ENCODE results near the gene PARP8. TPM values are rescaled to one million over a fixed set of nuclear protein-coding genes. Genes with fewer than 3 reads are reported as not detected.

PARP8 gene
- polyA plus RNA-seq, 1 donor (not counting 4 experiments of a cell fraction or from before 2014, with no cell fraction given): 29.1 TPM

GRCh38 chr5:50824109-50824508 lies 157.7 kb downstream of the PARP8 start:
- no peak for DNase-seq (ENCODE audit: low read depth, low spot score)
- dilution Hi-C loops (cut with MboI; ENCODE audit: extremely low pct_ligation_motif_present, low sequenced_read_pairs): no loop called here
- no peak overlapping the region for H3K4me3 ChIP-seq (ENCODE audit: control insufficient read depth in 2 of 3, extremely low read depth in 1 of 3, insufficient read depth in 2 of 3, low read depth in 1 of 3, low read length in 3 of 3)

DNA sequence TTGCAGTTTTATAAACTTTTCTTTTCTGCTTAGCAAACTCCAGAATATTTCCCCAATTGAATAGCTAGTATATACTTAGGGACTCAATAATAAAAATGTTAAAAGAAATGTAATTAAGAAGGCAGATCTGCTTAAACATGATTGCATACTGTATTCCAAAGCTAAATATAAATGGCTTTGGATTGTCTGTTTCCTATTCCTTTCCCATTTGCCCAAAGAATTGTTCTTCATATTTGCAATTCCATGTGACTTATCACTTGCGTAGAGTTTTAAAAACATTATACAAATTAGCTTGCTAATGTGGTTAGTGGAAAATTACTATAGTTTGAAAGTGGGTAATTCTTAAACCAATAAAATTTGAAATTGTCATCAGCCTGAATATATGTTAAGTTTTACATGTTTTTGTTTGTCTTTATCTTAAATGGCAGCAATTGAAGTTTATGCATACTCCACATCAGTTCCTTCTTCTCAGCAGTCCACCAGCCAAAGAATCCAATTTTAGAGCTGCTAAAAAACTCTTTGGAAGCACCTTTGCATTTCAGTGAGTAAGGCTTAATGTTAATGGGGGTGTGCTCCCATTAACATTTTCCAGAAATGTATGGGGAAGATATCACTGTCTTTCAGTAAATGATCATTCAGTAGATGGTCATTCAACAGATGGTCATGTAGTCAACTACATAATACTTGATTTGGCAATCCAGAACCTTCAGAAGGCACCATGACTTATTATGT lies 161.2 kb downstream of the PARP8 start:
- no peaks in the 10 kb centered on the region for H3K4me1 ChIP-seq (ENCODE audit: control insufficient read depth, extremely low read depth, insufficient read depth, low read length)
- no peaks in the 10 kb centered on the region for H3K36me3 ChIP-seq (ENCODE audit: control insufficient read depth in 2 of 2, extremely low read depth in 1 of 2, insufficient read depth in 2 of 2, low read length in 2 of 2)
- no peak for FAIRE-seq
- H4K20me1 ChIP-seq (ENCODE audit: control insufficient read depth, extremely low read depth, insufficient read depth, low read length): no peaks in the 10 kb centered on the region
- H3K9me3 ChIP-seq (ENCODE audit: control insufficient read depth, low read depth, low read length): no peaks in the 10 kb centered on the region
- H3K4me2 ChIP-seq (ENCODE audit: control insufficient read depth, extremely low read depth, insufficient read depth, low read depth, low read length): no peak overlapping the region
- H2AFZ ChIP-seq (ENCODE audit: control insufficient read depth, low read length): no peak overlapping the region
- TF ChIP-seq CTCF (optimal IDR thresholded peaks at IDR 0.05 in 1 of 3, IDR thresholded peaks at IDR 0.05 in 1 of 3, conservative IDR thresholded peaks at IDR 0.05 in 1 of 3; ENCODE audit: extremely low read depth in 1 of 3, insufficient read depth in 2 of 3, low read length in 3 of 3): no peak
- TF ChIP-seq EZH2 (IDR thresholded peaks at IDR 0.05; ENCODE audit: low read length): no peak
- DNase-seq (ENCODE audit: low read depth, low spot score): no peak
- no peak overlapping the region for H3K9ac ChIP-seq (ENCODE audit: control insufficient read depth, extremely low read depth, insufficient read depth, low read length)
- no peak overlapping the region for H3K4me3 ChIP-seq (ENCODE audit: control insufficient read depth in 2 of 3, extremely low read depth in 1 of 3, insufficient read depth in 2 of 3, low read depth in 1 of 3, low read length in 3 of 3)
- dilution Hi-C loops (cut with MboI; ENCODE audit: extremely low pct_ligation_motif_present, low sequenced_read_pairs): no loop called here
- no peaks in the 10 kb centered on the region for H3K9me1 ChIP-seq (ENCODE audit: control insufficient read depth, extremely low read depth, insufficient read depth, low read length)
- H3K27me3 ChIP-seq (ENCODE audit: control insufficient read depth, extremely low read depth, insufficient read depth, low read length): no peaks in the 10 kb centered on the region
- H3K79me2 ChIP-seq (ENCODE audit: control insufficient read depth, insufficient read depth, low read length): no peaks in the 10 kb centered on the region
- H3K27ac ChIP-seq (ENCODE audit: control insufficient read depth, insufficient read depth, low read length): no peak overlapping the region

More at GRCh38 chr5:50824109-50824508, 157.7 kb downstream of the PARP8 start:
- Histone ChIP-seq H3K9me1 (ENCODE audit: control insufficient read depth, extremely low read depth, insufficient read depth, low read length) (no peaks in the 10 kb centered on the region), H3K36me3 (ENCODE audit: control insufficient read depth in 2 of 2, extremely low read depth in 1 of 2, insufficient read depth in 2 of 2, low read length in 2 of 2) (peaks cover 0 to 3% of the 10 kb centered on the region in 2 experiments), H3K79me2 (ENCODE audit: control insufficient read depth, insufficient read depth, low read length) (no peaks in the 10 kb centered on the region), H3K9me3 (ENCODE audit: control insufficient read depth, low read depth, low read length) (no peaks in the 10 kb centered on the region), H3K4me1 (ENCODE audit: control insufficient read depth, extremely low read depth, insufficient read depth, low read length) (no peaks in the 10 kb centered on the region), H3K4me2 (ENCODE audit: control insufficient read depth, extremely low read depth, insufficient read depth, low read depth, low read length) (no peak overlapping the region), H3K9ac (ENCODE audit: control insufficient read depth, extremely low read depth, insufficient read depth, low read length) (no peak overlapping the region), H3K27me3 (ENCODE audit: control insufficient read depth, extremely low read depth, insufficient read depth, low read length) (no peaks in the 10 kb centered on the region), H2AFZ (ENCODE audit: control insufficient read depth, low read length) (no peak overlapping the region), H4K20me1 (ENCODE audit: control insufficient read depth, extremely low read depth, insufficient read depth, low read length) (no peaks in the 10 kb centered on the region), H3K27ac (ENCODE audit: control insufficient read depth, insufficient read depth, low read length) (no peak overlapping the region)
- no peak for TF ChIP-seq CTCF (optimal IDR thresholded peaks at IDR 0.05 in 1 of 3, IDR thresholded peaks at IDR 0.05 in 1 of 3, conservative IDR thresholded peaks at IDR 0.05 in 1 of 3; ENCODE audit: extremely low read depth in 1 of 3, insufficient read depth in 2 of 3, low read length in 3 of 3)
- TF ChIP-seq EZH2 (IDR thresholded peaks at IDR 0.05; ENCODE audit: low read length): no peak
- FAIRE-seq: no peak
